HL-60/S4 treated with retinoic acid at 250 ng/mL for 4 days and 3 days (cell line): ENCODE results near the gene SYNPO2.
"Not testable (repeated sequence)": the region's sequence is repeated elsewhere in the genome, so short reads cannot be mapped to it uniquely, and the experiment has no call there.

Experiments
- in situ Hi-C: fragments of 300-500 bp; cut with MboI; formaldehyde crosslinking; loops from 2 replicates; pipeline ENCODE4 v1.7.0; 2022; ENCODE audit warnings: low sequenced_read_pairs

SYNPO2 gene

GRCh38 chr4:118877797-118878196, 10.9 kb upstream of the SYNPO2 start:
- in situ Hi-C loops = no loop called here

- in situ Hi-C loops = not testable (repeated sequence)
These were observed 10.1 kb upstream of the SYNPO2 start for GRCh38 chr4:118878507-118878906.

GRCh38 chr4:118879409-118879808, 9.2 kb upstream of the SYNPO2 start:
- in situ Hi-C loops = no loop called here

GRCh38 chr4:118881512-118882146, 7.0 kb upstream of the SYNPO2 start:
- in situ Hi-C loops = no loop called here

- in situ Hi-C loops = no loop called here
These were observed 4.8 kb upstream of the SYNPO2 start for GRCh38 chr4:118883861-118884260.

GRCh38 chr4:118884716-118885115, 3.9 kb upstream of the SYNPO2 start:
- in situ Hi-C loops = no loop called here

- in situ Hi-C loops = no loop called here
These were observed 648 bp downstream of the SYNPO2 start for GRCh38 chr4:118889312-118889691.

- in situ Hi-C loops = no loop called here
These were observed 5.4 kb downstream of the SYNPO2 start for GRCh38 chr4:118894034-118894433.

- in situ Hi-C loops = no loop called here
These were observed 9.6 kb downstream of the SYNPO2 start for GRCh38 chr4:118898221-118898620.

GRCh38 chr4:118898684-118899138, 10.1 kb downstream of the SYNPO2 start:
- in situ Hi-C loops = no loop called here

- in situ Hi-C loops = no loop called here
These were observed 15.8 kb downstream of the SYNPO2 start for GRCh38 chr4:118904418-118904817.

GRCh38 chr4:118904935-118905334, 16.3 kb downstream of the SYNPO2 start:
- in situ Hi-C loops = no loop called here

- in situ Hi-C loops = no loop called here
These were observed 16.9 kb downstream of the SYNPO2 start for GRCh38 chr4:118905566-118905965.

- in situ Hi-C loops = no loop called here
These were observed 20.7 kb downstream of the SYNPO2 start for GRCh38 chr4:118909173-118909956.

GRCh38 chr4:118910221-118910620, 21.6 kb downstream of the SYNPO2 start:
- in situ Hi-C loops = no loop called here

GRCh38 chr4:118911238-118911703, 22.6 kb downstream of the SYNPO2 start:
- in situ Hi-C loops = no loop called here

GRCh38 chr4:118915468-118915867, 26.8 kb downstream of the SYNPO2 start:
- in situ Hi-C loops = no loop called here

GRCh38 chr4:118916691-118917289, 28.1 kb downstream of the SYNPO2 start:
- in situ Hi-C loops = no loop called here

GRCh38 chr4:118917582-118917981, 28.9 kb downstream of the SYNPO2 start:
- in situ Hi-C loops = no loop called here

GRCh38 chr4:118918388-118918787, 29.7 kb downstream of the SYNPO2 start:
- in situ Hi-C loops = no loop called here

GRCh38 chr4:118920247-118920646, 31.6 kb downstream of the SYNPO2 start:
- in situ Hi-C loops = no loop called here

- in situ Hi-C loops = no loop called here
These were observed 33.1 kb downstream of the SYNPO2 start for GRCh38 chr4:118921786-118922185.
